Dermis blood vessel endothelial cell (primary cell): ENCODE data around the gene TMPRSS11A. TPM values are rescaled to one million over a fixed set of nuclear protein-coding genes. Genes with fewer than 3 reads are reported as not detected.

Experiments
- DNase-seq: peaks from one replicate; pipeline ENCODE4 v3.0.0; 2010
- total RNA-seq: library from RNA; depleted of rRNA; stranded (reverse); fragments of >200 nt; gene quantifications from 2 replicates; pipeline ENCODE4 v1.2.3, GENCODE V29; 2014

TMPRSS11A gene, protein sequence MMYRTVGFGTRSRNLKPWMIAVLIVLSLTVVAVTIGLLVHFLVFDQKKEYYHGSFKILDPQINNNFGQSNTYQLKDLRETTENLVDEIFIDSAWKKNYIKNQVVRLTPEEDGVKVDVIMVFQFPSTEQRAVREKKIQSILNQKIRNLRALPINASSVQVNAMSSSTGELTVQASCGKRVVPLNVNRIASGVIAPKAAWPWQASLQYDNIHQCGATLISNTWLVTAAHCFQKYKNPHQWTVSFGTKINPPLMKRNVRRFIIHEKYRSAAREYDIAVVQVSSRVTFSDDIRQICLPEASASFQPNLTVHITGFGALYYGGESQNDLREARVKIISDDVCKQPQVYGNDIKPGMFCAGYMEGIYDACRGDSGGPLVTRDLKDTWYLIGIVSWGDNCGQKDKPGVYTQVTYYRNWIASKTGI
- total RNA-seq: under 0.01 TPM in 1 of 2 replicates, not detected in the other

DNA sequence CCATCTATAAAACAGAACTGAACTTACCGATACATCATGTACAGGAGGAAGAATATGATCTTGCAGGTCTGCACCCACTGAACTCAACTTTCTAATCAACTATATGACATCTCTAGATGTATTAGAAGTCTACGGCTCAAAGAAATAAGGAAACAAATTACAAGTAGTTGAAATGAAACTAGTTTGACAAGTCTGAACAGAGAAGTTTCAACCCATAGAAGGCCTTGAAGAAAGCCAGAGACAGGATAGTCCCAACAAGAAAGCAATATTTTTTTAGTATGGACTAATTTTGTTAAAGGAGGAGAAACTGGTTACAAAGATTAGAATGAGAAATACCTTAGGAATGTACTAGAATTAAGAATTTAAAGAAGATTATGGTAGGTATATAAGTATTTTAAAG is at the start of gene TMPRSS11A:
TSS of gene TMPRSS11A (minus strand) at position 138 of the 400 bp plus-strand sequence. CDS start at position 38, 100 bp downstream.
- no peak for DNase-seq

DNA sequence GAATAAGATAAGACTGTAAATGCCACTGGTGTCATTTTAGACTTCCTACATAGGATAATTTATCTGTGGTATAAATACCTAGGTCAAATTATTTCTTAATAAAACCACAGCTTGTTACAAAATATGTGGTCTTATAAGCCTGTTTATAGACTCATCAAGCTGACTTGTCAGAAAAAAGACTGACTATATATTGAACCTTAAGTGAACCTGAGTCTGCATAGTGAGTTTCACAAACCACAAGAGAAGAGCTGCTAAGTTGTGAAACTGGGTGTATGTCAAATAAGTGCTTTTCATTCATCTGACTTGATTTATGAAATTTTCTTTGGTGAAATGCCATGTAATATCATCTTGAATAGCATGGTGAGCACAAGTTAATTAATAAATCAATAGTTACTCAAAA is 48.4 kb upstream of the TMPRSS11A start:
- DNase-seq: no peak

DNA sequence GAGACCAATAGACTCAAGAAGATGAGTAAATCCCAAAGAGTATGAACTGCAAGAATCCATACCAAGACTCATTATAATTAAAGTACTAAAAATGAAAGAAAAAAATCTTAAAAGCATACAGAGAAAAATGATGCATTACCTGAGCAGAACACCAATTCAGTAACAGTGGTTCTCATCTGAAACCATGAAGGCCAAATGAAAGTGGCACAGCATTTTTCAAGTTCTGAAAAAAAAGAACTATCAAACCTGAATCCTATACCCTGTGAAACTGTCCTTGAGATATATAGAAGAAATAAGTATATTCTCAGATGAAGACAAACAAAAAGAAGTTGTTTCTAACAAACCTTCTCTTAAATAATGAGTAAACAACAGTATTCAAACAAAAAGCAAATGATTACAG is 39.6 kb upstream of the TMPRSS11A start:
- DNase-seq: no peak

DNA sequence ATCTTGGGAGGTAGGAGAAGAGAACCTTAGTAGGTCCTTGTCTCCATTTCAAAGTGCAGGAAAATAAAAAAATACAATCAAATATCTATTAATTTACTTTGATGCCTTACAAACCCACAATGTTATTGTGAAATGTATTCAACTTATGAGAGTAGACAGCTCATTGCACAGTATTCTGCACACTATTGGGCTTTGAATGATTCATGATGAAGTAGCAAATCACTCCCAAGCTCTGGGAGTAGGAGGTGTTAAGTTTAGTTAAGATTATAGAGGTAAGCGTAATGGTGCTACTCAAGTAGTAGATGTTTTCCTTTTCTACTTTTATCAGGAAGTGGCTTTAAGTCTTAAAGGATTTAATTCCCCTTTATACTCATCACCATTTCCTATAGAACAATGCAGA is 32.8 kb upstream of the TMPRSS11A start:
- DNase-seq: no peak

DNA sequence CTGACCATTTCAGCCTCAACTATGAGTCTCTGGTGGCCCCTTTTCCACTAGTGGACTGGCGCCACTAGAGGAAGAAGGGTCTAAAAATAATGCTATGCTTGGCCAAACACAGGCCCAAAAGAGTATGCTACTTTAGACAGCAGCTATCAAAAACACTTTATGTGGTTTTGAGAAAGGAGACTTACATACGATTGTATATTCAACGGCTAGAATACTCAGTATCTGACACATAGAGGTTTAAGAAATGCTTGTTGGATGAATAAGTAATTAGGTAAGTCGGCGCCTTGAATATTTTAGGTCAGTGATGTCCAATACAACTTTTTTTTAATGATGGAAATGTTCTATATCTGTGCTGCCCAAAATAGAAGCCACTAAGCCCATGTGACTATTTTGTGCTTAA is 25.7 kb upstream of the TMPRSS11A start:
- no peak for DNase-seq

DNA sequence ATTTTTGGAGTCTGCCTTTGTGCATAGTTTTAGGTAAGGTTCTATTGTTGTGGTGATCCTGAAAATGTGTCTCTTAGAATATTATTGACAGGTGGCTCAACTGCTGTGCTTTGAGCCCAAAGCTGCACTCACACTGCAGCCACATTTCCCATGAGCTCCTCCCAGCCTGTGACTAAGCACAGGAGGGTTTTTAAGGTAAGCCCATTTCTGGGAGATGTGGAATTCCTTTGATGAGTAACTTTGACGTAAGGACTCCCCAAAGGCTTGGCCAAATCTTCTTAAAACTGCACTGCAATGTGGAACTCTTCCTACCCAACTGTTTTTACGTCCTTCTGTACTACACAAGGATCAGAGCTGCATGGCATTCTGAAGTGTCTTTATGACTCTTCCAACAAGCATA is 20.0 kb upstream of the TMPRSS11A start:
- no peak for DNase-seq

DNA sequence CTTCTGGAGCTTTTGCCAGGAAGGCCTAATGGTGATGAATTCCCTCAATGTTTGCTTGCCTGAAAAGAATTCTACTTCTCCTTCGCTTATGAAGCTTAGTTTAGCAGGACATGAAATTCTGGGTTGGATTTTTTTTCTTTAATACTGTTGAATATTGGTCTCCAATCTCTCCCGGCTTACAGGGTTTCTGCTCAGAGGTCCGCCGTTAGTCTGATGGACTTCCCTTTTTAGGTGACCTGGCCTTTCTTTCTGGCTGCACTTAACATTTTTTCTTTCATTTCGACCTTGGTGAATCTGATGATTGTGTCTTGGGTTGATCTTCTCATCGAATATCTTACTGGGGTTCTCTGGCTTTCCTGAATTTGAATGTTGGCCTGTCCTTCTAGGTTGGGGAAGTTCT is 17.2 kb upstream of the TMPRSS11A start:
- DNase-seq: no peak

DNA sequence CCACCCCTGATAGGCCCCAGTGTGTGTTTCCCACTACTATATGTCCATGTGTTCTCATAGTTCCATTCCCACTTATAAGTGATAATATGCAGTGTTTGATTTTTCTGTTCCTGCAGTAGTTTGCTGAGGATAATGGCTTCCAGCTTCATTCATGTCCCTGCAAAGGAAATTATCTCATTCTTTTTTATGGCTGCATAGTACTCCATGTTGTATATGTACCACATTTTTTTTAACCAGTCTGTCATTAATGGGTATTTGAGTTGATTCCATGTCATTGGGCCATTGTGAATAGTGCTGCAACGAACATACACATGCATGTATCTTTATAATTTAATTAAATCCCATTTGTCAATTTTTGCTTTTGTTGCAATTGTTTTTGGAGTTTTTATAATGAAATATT is 10.3 kb upstream of the TMPRSS11A start:
- no peak for DNase-seq

DNA sequence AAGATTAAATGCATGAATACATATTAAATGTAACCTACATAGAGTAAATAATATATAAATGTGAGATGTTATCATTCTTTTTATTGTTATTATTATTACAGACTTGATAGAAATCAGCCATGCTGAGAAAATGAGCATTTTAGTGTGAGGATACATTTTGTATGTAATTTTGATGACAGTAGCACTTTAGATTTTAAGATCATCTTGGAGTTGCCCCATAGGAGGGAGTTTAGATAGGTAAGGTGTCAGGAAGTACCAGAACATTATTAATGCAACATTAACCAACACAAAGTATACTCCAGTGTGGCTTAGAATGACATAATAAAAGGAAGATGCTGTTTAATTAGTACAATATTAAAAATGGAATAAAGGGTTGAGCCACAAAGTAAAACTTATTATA is 8.4 kb downstream of the TMPRSS11A start:
- no peak for DNase-seq

DNA sequence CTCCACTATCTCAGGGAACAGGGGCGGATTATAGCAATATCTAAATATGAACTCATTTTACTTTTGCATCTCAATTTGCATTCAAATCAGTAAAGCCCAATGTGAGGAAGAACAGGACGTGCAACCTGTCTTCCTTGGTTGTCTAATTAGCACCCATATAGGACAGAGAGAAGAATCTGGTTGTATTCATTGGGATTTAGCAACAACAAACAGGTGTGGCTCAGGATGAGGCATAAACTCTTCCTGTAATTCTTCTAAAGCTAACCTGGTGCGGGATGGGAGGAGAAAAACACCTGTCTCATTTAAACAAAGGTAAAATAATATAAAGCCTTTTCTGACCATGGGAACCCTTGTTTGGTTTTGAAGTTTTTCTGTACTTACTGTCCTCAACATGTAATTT is 22.2 kb downstream of the TMPRSS11A start:
- no peak for DNase-seq

DNA sequence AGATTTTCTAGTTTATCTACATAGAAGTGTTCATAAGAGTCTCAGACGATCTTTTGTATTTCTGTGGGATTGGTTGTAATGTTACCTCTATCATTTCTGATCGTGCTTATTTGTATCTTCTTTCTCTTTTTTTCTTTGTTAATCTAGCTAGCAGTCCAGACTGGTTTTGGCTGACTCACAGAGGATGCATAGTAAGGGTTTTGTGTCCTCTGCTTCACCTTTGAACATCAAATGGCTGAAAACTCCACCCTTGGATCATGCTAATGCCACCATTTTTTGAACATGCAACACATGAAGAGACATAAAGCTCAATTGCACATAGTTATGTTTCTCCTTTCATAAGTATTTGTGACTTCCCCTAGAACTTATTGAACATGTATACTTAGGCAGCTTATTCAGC is 22.8 kb downstream of the TMPRSS11A start:
- no peak for DNase-seq

DNA sequence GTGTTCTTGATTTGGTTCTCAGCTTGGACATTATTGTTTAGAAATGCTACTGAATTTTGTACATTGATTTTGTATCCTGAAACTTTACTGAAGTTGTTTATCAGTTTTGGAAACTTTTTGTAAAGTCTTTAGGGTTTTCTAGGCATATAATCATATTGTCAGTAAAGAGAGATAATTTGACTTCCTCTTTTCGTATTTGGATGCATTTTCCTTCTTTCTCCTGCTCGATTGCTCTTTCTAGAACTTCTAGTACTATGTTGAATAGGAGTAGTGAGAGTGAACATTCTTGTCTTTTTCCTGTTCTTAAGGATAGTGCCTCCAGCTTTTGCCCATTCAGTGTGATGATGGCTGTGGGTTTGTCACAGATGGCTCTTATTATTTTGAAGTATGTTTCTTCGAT is 24.1 kb downstream of the TMPRSS11A start:
- DNase-seq: no peak

DNA sequence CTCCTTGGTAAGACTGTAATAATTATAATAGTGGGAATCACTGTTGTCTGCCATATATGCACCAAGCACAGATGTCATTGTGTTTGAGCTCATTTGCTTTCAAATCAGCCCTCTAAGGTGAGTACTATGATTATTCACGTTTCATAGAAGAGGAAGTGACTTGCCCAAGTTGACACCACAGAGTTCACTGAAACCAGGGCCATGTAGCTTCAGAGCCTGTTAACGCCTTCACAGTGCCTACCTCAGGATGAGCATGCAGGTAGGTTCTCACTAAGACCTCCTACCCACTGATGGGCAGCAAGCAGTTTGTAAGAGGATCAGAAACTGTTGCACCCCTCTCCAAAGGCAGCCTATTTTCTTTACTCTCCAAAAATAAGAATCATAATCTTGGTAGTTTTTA is 27.4 kb downstream of the TMPRSS11A start:
- DNase-seq: no peak

DNA sequence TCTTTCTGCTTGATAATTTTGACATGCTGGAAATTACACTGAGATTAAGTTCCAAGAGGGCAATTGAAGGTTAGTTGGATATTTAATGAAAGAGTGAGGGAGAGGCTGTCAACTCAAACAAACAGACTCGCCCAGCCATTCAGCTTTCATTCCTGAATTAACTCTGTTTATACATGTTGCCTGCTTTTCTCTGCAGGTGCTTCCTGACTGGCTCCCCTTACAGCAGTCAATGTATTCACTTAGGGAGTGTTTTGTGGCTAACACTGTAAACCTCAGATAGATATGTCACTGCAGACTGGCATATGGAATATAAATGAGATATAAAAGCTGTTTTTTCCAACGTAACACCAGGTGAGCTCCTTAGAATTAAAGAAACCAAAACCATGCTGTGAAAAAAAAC is 28.7 kb downstream of the TMPRSS11A start:
- peak; percentile 57 for DNase-seq

DNA sequence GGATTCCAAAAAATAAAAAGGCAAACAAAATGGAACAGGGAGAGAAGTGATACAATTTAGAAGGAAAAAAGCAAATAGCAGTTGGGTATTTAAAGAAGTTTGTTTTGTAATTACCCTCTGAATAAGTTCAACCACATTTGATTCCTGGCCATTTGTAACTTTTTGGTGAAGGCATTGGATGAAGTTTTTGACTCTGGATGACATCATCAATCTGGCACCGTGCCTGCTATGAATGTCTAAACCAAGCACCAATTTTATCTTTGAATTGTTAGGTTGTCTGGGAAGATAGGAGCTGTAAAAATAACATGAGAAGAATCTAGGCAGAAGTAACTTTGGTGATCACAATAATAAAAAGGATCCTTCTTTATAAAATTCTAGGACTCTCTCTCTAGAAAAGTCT is 29.5 kb downstream of the TMPRSS11A start:
- DNase-seq: peak; percentile 17

DNA sequence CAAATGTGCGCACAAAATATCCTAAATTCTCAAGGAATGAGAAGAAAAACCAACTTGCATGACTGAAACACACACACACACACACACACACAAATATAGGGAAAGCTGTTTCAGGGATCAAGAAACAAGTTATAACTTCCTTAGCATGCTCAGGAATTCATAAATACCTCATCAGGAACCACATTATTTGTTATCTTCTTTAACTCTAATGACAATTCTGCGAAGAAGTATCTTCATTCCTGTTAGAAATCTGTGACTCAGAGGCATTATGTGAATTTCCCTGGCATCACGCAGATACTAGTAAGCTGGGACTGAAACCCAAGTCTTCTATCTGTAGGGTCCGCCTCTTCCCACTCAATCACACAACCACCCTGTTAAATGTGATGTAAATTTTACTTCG is 30.3 kb downstream of the TMPRSS11A start:
- no peak for DNase-seq

DNA sequence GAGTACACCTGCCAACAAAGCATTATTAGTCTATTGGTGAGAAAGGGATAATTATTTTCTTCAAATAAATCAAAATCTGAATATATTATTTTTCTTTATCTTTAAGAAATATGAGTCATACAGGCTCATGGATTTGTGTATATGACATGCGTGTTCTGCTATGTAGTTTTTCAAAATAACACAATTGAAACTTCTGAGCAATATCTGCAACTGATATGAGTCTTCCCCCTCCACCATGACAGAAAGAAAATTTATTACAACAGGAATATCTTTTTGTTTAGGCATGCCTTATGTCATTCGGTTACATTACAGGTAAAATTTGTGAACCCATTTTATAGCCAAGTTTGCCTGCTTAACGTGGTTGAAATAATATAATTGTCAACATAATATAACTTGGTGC is 32.0 kb downstream of the TMPRSS11A start:
- DNase-seq: no peak

DNA sequence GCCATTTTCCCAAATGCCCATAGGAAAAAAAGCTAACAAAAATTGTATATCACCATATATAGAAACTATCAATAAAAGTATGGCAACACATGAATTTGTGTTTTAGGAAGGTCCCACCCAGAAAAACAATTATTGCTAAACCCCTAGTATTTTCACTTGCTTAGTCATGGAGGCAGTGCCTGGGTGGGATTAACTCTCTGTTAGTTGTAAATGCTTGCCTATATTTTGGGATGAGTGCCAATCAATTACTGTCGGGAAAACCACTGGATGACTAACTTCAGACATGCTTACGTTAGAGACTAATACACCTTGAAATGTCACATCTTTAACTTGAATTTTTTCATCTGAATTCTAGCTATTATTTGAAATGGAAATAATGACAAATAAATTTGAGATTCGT is 33.9 kb downstream of the TMPRSS11A start:
- DNase-seq: no peak

DNA sequence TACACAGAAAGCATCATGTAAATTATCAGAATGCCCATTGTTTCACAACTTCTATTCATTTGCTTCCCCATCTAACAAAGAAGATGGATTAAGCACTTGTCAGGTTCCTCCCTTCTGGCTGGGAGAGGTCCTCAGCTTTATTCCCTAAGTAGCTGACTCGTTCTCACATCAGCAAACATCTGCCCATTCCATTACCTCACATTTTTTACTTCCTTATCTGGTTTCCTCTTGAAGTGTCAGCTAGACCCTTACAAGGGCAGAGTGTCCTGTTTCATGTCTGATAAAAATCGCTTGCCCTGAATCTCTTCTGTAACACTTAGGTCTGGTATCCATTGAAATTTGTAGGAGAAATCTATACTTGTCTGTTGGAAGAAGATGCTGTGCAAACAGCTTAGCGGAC is 34.7 kb downstream of the TMPRSS11A start:
- DNase-seq: no peak

DNA sequence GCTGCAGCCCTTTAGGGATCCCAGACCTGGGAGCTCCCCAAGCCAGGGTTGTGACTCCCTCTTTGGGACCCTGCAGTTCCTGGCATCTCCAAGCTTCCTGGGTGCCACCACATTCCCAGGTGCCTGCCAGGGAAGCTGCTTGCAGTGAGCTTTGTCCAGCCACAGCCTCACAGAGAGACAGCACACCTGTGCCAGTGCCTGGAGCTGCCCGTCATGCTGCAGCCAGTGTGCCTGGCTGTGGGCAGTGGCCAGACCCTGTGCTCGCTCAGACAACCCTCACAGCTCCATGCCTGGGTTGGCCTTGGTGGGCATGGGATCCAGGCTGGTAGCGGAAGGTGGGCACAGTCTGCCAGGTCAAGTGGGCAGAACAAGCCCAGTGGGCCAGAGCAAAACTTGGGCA is 36.0 kb downstream of the TMPRSS11A start:
- no peak for DNase-seq

DNA sequence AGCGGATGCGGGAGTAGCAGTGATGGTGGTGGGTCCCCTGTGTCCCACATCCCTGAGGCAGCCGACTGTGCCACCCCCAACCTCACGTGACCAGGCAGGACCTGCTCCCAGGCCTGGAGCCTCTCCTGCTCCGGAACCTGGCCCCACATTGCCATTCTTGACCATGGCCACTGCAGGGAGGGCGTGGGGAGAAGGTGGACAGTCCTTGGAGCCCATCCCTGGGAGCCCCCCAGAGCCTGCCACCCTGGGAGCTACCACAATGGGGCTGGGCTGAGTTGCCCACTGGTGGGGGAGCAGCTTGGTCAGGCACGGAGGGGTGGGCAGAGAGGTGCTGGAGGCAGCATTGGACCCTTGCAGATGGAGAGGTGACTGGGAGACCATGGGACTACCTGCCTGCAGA is 36.8 kb downstream of the TMPRSS11A start:
- no peak for DNase-seq

DNA sequence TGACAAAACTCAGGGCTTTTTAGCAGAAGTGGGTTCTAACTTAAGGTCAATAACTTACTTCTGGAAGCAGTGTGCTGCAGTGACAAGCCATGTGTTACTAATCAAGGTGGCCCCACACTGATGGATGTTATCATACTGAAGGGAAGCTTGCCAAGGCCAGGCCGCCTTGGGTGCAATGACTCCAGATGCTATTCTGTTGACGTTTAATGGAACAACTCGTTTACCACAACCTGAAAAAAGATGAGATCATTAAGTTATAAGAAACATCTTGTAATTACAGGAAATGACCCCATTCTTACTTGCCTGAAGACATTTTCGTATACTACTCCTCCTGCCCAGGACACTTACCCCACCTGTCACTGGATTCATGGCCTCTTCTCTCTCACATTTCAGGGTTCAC is 40.6 kb downstream of the TMPRSS11A start:
- no peak for DNase-seq

DNA sequence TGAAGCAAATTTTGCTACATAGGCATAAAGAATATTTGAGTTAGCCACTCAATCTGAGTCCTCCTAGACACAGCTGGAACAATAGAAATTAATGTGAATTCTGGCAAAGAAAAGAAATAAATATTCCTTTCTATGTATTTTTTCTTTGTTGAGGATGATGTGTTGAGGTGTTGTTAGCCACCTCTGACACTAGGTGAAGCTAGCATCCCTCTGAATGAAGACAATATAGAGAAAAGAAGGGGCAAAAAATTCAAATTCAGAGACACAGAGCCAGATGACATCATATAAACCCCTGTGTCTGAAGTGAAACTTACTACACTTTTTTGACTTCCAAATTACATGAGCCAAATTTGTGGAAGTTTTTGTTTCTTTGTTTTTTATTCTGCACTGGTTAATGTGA is 44.9 kb downstream of the TMPRSS11A start:
- no peak for DNase-seq

DNA sequence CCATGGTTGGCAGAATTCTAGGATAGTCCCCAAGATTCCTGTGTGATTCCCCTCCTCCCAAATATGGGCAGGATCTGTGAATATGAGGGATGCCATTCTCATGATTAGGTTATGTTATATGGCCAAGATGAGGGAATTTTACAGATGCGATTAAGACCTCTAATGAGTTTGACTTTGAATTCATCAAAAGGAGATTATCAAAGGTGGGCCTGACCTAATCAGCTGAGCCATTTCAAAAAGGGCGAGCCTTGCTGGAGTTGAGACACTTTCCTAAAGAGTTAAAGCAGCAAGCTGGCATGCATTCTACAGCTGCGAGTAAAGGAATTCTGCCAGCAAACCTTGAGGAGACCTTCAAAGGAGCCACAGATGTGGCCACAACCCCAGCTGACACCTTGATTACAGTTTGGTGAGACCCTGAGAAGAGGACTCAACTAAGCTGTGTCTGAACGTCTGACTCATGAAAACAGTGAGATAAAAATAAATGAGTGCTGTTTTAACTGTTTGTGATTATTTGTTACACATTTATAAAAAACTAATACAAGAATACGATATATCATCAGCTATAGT is 47.8 kb downstream of the TMPRSS11A start:
- no peak for DNase-seq

DNA sequence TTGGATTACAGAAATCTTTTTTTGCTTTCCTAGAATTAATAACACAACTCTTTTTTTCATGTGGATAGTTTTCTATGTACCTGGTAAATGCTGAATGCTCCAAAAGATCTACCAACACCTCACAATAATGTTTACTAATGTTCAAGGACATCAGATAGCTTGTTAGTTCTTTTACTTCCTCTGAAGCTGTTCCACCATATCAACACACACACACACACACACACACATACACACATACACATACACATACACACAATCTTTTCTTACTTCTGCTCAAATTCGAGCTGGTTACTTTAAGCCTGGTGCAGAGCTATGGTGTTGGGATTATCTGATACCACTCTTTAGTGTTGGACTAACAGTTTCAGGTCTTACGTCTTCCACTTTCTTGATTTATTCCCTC is 51.2 kb downstream of the TMPRSS11A start:
- no peak for DNase-seq
